ENCODE results near the gene HS6ST2. TPM values are rescaled to one million over a fixed set of nuclear protein-coding genes. Genes with fewer than 3 reads are reported as not detected.

HS6ST2 gene
- total RNA-seq, 4 donors from 2014 or later: 0.22 to 0.34 (median 0.33) TPM; not detected in 1

- no peak for TF ChIP-seq CTCF (IDR thresholded peaks at IDR 0.05; ENCODE audit: low read depth)
Measured at GRCh38 chrX:132748909-132749308, 209.5 kb downstream of the HS6ST2 start.

- no peak for TF ChIP-seq CTCF (IDR thresholded peaks at IDR 0.05; ENCODE audit: low read depth)
Measured at GRCh38 chrX:132748268-132748667, 210.2 kb downstream of the HS6ST2 start.

DNA sequence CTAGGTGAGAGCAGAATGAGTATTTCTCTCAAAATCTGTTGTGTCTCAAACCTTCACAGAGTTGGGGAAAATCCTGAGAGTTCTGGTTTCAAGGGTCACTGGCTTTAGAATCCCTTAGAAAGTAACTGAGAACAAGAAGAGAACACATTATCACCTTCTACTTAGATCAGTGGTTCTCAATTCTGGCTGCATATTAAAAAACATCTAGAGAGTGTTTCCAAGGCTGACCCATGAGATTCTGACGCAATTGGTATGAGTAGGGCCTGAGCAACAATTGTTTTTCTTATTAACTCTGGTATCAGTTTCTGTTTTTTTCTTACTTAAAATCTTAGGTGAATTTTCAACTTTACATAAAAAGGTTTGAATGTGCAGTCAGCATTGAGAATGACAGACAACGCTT, 212.8 kb downstream of the HS6ST2 start:
- TF ChIP-seq CTCF (IDR thresholded peaks at IDR 0.05; ENCODE audit: low read depth): no peak

GRCh38 chrX:132744470-132744869, 214.0 kb downstream of the HS6ST2 start:
- no peak for TF ChIP-seq CTCF (IDR thresholded peaks at IDR 0.05; ENCODE audit: low read depth)

- no peak for TF ChIP-seq CTCF (IDR thresholded peaks at IDR 0.05; ENCODE audit: low read depth)
Measured at GRCh38 chrX:132743086-132743485, 215.3 kb downstream of the HS6ST2 start.

DNA sequence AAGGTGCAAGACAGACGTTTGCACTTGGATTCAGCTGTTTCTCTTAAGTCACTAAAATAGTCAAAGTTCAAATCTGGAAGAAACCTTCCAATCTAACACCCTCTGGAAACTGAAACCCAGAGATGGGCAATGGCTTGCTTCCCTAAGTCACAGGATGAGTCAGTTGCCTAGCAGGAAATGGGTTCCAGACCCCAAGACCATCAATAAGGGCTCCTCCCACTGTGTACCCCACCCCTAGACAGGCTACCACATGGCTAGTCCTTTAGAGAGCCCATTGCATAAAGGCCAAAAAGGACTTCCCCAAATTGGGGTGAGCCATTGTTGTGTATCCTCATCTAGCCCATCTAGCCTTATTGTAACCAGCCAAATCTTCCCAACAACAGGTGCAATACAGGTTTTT, 216.2 kb downstream of the HS6ST2 start:
- no peak for TF ChIP-seq CTCF (IDR thresholded peaks at IDR 0.05; ENCODE audit: low read depth)

DNA sequence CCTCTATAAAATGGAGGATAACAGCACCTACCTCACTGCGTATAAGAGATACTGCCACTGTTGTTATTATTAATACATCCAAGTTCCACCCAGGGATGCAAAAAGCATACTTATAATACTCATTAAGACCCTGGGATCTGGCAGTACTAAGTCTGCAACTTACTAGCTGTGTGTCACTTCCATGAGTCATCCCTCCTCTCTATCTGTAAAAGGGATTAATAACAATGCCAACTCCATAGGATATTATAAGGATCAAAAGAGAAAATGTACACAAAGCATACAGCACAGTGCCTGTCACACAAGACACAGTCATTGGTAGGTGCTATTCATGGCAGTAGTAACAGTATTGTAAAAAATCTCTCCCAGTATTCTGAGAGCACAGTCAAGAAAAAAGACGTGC, 216.7 kb downstream of the HS6ST2 start:
- TF ChIP-seq CTCF (IDR thresholded peaks at IDR 0.05; ENCODE audit: low read depth): no peak

Data from subcutaneous adipose tissue (tissue), 4 donors.